ENCODE data around the gene ABLIM2.
"Not testable (repeated sequence)": the region's sequence is repeated elsewhere in the genome, so short reads cannot be mapped to it uniquely, and the experiment has no call there.

ABLIM2 gene

DNA sequence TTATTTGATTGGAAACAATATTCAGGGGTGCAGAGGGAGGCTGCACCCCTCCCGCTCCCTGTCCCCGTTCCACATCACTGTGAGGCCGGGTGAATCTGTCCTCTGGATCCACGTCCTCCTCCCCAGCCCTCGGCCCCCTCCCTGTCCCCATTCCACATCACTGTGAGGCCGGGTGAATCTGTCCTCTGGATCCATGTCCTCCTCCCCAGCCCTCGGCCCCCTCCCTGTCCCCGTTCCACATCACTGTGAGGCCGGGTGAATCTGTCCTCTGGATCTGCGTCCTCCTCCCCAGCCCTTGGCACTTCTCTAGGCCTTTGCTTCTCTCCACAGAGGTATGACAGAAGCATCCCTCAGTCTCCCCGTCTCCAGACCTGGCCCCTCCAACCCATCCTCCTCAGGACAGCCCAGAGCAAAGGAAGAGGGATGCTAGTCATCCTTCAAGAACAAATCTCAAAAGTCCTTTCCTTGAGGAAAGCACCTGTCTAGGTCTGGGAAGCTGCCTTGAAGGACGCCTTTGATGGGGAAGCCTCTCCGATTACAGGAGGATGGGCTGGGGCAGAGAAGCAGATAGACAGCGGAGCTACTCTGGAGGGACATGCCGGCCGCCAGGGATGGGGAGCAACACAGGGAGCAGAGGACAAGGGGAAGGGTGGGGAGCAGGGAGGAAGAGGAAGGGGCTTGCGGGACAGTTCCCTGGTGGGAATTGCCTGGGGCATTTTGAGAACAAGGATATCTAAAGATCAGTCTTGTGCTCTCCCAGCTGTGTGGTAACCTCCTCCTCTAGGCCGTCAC lies 208.1 kb downstream of the ABLIM2 start:
- no peak for DNase-seq

DNA sequence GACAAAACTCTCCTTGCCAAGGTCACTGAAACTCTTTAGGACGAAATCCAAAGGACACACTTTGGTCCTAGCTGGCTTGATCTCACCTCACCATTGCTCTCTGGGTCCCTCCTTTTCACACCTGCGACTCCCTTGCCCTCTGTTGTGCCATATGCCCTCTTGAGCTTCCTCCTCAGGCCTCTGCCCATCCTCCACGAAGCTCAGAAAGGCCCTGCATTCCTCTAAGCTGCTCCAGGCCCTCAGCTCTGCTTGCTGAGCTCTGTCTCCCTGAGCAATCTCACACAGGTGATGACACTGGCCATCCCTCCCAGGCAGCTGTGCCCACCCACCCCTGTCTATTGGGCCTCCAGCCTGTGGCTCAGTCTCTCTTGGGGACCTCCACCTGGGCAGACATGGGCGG lies 208.9 kb downstream of the ABLIM2 start:
- no peak for DNase-seq

DNA sequence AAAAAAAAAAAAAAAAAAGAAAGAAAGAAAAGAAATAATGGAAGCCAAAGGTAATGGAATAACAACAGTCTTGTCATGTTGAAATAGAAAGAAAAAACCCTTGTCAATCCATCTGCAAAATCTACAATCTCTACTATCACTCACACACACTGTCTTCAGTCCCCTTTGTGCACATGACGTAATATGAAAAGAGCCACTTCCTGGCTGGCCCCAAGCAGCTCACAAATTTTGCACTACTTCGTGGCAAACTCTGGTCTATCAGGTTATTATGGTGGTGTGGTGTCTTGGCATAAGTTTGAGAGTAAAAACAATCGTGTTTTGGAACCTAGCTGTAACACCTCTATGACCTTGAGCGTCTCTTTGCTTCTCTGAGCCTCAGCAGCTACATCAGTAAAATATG lies 210.7 kb downstream of the ABLIM2 start:
- DNase-seq: no peak

DNA sequence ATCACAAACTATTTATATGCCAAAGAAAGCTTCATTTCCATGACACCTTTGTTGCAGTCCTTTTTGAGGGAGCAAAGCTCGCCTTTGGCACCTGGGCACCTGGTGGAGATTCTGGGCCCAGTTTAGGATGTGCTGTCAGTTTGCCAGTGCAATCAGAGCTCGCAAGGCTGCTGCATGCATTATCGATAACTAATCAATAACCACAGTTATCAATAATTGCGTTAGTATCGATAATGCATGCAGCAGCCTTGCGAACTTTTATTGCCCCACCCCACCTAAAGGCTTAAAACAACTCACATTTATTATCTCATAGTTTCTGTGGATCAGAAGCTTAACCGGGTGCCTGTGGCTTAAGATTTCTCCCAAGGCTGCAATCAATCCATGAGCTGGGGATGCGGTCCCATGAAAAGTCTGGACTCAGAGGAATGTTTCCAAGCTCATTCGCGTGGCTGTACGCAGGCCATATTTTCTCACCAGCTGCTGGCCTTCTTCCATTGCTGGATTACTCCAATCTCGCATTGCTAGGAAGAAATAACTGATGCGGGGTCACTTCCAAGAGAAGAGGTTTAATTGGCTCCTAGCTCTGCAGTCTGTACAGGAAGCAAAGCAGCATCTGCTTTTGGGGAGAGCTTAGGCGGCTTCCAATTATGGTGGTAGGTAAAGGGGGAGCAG lies 212.8 kb downstream of the ABLIM2 start:
- DNase-seq: no peak

DNA sequence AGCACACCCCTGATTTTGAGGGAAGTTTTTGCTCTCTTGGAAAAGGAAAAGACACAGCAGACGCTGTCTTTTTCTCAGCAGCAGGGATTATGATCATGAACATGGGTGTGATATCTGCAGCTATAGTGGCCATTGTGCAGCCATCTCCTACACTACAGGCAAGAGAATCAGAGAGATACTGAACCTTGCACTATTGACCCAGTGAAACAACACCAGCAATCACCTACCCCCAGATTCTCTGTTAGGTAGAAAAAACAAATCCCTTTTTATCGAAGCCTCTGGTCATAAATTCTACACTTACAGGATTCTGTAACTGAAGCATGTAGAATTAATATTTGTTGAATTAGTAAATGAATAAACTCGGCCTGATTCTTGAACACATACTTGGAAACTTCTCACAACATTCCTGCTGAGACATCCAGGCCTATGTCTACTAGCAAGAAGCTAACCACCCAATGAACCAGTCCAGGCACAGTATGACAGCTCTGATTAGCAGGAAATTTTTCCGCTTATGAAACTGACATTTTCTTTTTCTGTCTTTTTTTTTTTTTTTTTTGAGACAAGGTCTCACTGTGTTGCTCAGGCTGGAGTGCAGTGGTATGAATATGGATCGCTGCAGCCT lies 213.9 kb downstream of the ABLIM2 start:
- no peak for DNase-seq

DNA sequence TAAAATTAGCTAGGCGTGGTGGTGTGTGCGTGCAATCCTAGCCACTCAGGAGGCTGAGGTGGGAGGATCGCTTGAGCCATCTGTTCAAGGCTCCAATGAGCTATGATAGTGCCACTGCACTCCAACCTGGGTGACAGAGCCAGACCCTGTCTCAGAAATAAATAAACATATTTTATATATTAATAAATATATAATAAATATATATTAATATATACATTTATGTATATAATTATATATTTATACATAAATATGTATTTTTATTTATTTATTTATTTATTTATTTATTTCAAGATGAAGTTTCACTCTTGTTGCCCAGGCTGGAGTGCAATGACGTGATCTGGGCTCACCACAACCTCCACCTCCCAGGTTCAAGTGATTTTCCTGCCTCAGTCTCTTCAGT lies 214.9 kb downstream of the ABLIM2 start:
- DNase-seq: not testable (repeated sequence)

DNA sequence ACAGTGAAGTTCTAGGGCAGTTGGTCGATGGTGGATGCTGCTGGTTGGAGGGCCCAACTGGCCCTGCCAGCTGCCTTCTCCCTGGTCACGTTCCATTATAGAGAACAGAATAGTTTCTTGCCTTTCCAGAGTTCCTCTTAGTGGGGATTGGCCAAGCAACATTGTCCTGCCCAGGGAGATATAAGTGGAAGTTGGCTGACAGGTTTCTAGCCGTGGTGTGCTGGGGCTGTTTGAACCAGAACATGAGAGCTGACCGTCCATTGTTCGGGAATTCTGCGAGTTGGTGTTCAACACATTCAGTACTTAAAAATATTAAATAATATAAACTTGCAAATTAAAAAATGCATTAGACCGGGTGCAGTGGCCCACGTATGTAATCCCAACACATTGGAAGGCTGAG lies 215.4 kb downstream of the ABLIM2 start:
- no peak for DNase-seq

DNA sequence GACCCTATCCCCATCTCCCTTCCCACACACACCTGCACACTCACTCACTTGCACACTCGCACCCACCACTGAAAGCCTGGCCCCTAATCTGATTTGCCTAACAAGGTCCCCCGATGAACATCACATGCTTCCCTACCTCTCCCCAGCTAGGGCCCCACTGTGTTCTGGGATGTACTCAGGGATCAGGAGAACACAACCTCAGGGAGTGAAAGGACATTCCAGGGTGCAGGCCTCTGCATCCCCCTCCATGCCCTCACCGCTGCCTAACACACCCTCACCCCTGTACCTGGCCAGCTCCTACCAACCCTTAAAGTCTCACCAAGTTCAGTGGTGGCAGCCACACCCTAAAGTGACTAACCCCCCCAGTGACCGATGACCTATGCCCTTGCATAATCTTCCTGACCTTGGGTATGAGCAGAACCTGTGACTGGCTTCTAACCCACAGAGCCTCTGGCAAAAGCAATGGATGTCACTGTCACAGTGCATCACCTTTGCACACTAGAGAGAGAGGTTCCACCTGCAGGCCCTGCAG lies 216.6 kb downstream of the ABLIM2 start:
- no peak for DNase-seq

DNA sequence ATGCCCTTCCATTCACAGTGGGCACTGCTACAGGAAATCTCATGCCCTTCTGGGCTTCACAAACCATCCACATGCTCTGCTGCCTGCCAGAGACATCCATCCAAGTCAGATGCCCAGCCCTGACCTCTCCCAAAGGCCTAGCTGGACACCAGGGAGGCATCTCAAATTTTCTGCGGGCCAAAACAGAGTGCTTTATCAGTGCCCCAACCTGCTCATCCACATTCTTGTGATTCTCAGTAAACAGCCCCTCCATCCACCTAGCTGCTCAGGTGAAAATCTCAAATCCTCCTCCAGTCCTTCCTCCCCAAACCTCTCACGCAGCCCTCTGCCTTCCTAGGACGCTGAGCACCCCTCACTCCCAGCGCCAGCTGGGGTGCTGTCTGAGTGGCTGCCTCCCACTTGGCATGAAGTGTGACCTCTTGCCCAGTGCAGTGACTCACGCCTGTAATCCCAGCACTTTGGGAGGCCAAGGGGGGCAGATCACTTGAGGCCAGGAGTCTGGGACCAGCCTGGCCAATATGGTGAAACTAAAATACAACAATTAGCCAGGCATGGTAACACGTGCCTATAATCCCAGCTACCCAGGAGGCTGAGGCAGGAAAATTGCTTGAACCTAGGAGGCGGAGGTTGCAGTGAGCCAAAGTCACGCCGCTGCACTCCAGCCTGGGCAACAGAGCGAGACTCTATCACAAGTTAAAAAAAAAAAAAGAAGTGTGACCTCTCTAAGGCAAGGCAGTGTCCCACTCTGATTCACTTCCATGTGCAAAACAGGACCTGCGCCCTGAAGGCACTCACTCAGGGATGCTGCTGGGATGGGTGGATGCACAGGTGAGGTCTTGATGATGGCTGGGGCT lies 217.3 kb downstream of the ABLIM2 start:
- no peak for DNase-seq

DNA sequence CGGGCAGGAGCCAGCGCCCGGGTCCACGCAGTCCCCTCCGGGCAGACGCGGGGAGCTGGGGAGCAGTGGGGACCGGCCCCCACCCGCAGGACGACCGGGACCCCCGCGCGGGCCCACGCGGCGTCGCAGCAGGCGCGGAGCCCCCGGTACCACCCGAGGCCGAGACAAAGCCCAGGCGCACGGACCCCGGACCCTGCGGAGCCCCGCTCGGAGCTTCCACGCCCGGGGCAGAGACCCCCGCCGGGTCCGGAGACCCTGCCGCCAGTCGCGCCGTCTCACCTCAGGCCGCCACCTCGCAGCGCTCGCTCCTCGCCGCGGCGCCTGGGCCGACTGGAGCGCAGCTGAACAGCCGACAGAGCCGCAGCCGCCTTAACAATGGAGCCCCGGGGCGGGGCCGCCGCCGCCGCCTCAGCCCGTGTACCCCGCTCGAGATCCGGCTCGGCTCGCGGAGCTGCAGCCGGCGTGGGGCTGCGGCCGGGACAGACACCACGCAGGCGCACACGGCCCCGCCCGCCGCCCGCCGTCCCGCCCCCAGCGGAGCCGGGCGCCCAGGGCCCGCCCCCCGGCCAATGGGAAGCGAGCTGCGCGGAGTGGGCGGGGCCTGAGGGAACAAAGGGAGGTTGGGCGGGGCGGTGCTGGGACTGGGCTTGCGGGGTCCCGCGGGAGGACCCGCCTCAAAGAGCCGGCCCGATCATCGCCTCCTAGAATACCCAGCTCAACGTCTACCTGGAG lies 219.1 kb downstream of the ABLIM2 start, which contains the start of gene AFAP1:
AFAP1 (minus strand) TSS at position 485 of the 732 bp plus-strand sequence. CDS start 67,783 bp downstream, outside the sequence.
- DNase-seq: peak; percentile 81

DNA sequence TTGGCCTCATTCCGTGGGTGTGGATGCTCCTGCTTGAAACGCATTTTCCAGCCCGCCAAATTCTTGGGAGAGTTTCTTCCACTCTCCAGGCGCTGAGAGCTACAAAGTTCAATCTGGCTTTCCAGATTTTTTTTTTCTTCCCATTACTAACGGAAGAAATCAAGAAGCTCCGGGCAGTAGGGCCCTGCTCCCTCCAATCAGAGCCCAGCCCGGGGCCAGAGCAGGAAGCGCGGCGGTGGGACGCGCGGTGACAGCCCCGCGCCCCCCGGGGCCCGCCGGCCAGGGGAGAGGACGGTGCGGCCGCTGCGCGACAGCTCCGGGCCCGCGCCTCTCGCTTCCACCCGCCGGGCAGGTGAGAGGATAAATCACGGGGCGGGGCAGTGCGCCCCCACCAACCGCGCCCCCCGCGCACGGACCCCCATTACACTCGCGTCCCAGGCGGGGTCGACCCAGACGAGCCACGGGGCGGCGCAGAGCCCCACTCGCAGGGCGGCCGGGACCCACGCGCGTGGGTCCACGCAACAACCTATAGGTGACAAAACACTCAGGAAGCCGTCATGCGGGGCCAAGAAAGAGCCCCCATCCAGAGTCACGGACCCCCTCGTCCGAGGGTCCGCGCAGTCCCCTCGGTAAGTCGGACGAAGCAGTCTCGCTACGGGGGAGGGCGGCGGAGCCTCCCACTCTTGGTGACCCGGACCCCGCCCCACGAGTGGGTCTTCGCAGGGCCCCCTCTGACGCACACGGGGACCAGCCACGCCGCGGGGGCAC lies 219.8 kb downstream of the ABLIM2 start:
- peak; percentile 9 for DNase-seq

DNA sequence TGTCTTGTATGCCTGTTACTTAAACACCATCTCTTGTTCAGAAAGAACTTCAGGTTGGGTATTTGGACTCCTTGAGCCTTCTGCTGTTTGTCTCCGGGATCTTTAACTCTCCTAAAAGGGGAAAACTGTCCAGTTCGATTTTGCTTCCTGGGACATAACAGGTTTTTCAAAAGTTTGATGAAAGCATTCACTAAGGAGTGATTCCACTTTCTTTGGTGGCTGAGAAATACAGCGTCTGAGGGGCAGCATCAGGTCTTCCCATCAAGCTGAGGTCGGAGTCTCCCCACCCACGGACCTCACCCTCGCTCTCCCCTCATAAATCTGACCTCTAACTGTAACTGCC lies 220.4 kb downstream of the ABLIM2 start:
- DNase-seq: no peak

DNA sequence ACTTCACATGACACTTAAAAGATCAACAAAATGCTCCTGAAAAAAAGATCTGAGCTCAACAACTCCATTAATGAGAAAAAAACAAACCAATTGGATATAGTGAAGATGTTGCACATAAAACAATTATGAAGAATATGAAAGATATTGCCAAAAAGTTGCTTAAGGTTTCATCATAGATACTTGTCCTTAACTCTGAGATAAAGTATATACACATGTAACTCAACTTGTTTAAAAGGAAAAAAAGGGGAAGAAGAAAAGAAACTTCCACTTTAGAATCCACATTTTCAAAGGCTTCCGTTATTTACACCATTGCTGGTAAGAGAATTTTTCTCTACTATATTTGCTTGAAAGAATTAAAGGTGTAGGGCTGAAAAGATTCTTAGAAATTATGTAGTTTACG lies 221.6 kb downstream of the ABLIM2 start:
- DNase-seq: no peak

DNA sequence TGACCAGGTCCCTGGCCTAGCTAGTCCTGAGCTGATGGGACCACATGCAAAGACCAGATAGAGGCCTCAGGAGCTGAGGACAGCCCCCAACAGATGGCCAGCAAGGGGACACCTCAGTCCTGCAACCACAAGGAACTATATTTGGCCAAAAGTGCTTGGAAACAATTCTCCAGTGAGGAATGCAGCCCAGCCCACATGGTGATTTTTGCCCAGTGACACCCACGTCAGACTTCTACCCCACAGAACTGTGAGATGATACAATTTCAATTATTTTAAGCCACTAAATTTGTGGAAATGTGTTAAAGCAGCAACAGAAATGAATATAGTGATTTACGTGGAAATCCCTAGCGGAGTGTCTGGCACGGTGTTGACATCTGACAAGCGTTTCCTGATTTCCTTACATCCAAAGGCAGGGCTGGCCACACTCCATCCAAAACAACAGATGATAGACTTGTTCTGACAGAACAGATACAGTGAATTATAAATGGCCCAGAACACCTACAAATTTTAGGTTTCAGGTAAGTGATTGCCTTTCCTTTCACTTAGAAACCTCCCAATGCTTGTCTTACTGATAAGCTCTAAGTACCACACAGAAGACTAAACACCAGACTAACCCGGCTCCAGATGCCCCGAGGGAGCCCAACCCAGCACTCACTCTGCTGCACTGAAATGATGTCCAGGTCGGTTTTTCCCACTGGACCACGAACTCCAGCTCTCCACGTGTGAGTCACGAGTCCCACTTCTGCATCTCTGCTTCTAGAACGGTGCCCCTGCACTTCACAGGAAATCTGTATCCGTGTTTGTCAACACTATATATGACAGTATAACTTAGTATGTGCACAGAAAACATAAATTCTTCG lies 224.7 kb downstream of the ABLIM2 start:
- no peak for DNase-seq

DNA sequence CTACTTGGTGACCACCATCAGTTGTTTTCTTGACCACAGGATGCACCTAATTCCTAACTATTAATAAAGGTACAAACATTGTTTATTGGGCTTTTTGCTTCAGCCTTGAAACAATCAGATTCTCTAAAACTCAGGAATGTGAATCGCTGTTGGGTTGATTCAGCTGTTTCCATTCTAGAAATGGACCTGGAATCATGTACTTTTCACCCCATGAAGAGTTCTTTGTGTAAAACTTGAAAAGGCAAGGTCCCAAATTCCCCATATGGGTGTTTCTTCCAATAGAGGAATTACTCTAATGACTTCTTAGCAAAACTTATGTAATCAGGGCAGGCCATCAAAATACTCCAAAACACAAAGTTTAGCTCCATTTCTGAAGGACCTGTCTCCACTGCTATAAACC lies 226.3 kb downstream of the ABLIM2 start:
- no peak for DNase-seq

DNA sequence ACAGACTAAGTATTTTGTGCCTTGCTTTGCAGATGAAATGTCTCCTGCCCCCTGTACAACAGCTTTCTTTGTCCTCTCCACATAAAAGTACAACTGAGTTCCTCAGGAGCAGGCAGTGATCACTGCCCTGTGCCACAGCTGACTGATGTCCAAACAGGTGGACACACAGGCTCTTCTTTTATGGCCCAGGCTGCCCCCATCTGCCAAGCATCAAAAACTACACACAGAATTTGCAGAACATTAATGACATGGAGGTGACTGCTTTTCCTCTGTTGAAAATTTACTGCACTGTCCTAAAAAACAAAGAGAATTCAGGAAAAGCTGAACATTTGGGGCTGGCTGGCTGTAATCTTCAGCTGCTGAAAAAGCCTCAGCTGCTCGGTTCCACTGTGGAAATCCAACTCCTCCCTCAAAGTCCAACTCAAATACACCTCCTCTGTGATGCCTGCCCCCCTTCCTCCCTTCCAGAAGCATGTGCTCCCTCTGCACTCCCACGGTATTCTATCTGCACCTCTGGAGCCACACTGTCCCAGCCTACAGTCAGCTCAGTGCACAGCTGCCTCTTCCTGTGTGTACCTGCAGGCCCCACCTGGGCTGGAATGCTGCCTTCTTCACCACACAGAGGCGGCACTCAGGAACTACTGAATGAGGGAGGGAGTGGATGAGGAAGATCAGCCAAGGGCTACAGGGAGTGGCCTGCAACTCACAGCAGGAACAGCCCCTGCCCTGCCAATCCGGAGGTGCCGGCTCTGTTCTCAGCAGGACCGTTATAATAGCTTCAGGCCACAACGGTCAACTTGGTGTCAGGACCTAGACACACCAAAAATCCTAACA lies 229.3 kb downstream of the ABLIM2 start:
- no peak for DNase-seq

DNA sequence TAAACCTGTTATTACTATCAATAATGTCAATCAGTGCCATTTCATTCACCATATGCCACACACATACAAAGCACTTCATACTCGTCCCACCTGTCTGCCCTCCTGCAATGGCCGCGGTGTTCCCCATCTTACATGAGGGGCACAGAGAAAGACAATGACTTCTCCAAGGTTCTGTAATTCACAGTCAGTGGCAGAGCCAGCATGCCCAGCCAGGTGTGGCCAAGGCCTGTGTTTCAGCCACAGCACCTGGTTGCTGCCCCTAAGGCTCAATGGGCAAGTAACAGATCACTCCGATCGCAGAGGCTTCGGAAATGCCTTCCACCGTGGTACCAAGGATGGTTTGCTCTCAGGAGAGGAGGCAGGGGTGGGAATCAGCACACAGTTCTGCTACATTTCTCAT lies 229.9 kb downstream of the ABLIM2 start:
- DNase-seq: no peak

DNA sequence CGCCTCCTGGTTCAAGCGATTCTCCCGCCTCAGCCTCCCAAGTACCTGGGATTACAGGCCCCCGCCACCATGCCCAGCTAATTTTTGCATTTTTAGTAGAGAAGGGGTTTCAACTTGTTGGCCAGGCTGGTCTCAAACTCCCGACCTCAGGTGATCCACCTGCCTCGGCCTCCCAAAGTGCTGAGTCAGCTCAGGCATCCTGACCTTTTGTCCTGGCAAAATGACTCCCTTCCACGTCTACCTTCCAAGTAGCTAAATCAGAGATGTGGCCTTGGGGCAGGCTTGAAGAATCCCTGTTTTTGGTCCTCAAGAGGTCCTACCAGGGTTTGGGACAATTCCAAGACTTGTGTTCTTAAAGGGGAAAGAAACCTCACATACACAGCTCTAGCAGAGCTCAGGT lies 231.8 kb downstream of the ABLIM2 start:
- no peak for DNase-seq

DNA sequence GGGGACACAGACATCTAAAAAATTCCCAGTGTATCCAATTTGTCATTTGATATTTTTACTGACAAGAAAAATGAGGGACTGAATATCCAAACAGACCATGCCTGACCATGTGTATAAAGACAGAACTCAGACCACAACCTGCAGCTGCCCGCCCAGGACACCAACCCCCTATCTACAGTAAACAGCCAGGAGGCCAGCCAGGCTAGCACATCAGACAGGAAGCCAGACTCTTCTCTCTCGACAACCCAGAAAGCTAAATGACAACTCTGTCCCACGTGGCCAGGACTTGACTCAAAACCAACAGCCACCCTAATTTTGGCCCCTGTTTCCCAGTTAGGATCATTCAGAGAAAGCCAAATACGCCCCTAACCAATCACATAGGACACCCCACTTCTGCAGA lies 234.0 kb downstream of the ABLIM2 start:
- DNase-seq: no peak

All from effector CD4-positive, alpha-beta T cell (primary cell).